Fibroblast of mammary gland (primary cell): ENCODE measurements around the gene PLA2G6.

Experiments used
- DNase-seq: peaks from one replicate; pipeline ENCODE4 v3.0.0-alpha.2; 2010; ENCODE audit warnings: low read depth
- H3K4me3 ChIP-seq: 2 replicates; pipeline ENCODE4 v1.5.1; 2011; ENCODE audit warnings: low read depth, mild to moderate bottlenecking, low read length, moderate library complexity; ENCODE audit not compliant: control insufficient read depth
- TF ChIP-seq, protein P1 (sequence below): conservative IDR thresholded peaks from 2 replicates; pipeline ENCODE4 v1.5.1; 2011; ENCODE audit warnings: low read depth, low read length, inconsistent platforms; ENCODE audit not compliant: control insufficient read depth, insufficient read depth

Gene PLA2G6

DNA sequence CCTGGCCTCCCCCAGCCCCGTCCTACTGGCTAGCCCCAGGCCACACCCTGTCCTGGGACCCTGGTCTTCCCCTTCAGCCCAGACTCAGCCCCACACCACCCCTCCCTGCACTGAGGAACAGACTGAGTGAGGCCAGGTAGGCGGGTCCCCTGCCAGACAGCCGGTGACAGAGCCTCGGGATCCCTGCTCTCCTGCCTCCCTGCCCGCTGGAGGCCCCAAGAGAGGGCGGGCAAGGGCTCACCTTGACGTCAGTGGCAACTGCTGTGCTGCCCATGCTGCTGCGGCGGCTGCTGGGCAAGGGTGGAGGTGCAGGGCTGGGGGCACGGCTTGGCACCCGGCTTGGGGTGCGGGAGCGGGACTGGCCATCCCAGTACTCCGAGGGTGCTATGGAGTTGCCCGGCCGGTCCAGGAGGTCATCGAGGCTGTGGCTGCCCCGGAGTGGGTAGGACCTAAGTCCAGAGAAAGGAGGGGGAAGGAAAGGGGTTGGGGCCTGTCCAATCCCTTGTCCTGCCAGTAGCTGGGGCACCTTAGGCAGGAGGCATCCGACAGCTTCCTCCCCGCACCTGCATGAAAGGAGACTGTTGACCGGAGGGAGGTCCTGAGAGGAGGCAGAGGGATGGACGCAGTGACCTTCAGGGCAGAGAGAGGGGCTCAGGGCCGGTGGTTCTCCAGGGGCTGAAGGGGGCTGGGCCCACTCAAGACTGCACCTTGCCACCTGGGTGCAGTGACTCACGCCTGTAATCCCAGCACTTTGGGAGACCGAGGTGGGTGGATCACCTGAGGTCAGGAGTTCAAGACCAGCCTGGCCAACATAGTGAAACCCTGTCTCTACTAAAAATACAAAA, 95.4 kb downstream of the PLA2G6 start:
- TF ChIP-seq, protein P1, sequence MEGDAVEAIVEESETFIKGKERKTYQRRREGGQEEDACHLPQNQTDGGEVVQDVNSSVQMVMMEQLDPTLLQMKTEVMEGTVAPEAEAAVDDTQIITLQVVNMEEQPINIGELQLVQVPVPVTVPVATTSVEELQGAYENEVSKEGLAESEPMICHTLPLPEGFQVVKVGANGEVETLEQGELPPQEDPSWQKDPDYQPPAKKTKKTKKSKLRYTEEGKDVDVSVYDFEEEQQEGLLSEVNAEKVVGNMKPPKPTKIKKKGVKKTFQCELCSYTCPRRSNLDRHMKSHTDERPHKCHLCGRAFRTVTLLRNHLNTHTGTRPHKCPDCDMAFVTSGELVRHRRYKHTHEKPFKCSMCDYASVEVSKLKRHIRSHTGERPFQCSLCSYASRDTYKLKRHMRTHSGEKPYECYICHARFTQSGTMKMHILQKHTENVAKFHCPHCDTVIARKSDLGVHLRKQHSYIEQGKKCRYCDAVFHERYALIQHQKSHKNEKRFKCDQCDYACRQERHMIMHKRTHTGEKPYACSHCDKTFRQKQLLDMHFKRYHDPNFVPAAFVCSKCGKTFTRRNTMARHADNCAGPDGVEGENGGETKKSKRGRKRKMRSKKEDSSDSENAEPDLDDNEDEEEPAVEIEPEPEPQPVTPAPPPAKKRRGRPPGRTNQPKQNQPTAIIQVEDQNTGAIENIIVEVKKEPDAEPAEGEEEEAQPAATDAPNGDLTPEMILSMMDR = no peak
- DNase-seq = no peak
- no peak overlapping the region for H3K4me3 ChIP-seq

DNA sequence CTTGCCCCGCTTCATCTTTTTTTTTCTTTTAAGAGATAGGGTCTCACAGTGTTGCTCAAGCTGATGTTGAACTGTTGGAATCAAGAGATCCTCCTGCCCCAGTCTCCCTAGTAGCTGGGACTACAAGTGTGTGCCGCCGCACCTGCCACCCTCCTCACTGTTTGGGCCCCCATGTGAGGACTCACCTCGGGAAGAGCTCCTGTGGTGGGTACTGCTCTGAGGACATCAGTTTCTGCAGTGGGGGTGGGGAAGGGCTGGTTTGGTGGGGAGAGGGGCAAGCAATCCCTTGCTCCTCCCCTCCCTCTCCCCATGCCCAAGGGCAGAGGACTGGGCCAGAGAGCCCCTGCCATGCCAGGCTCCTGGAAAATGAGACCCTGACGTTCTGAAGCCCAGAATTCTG, 96.1 kb downstream of the PLA2G6 start:
- no peak overlapping the region for H3K4me3 ChIP-seq
- DNase-seq = no peak
- TF ChIP-seq, protein P1 = no peak

DNA sequence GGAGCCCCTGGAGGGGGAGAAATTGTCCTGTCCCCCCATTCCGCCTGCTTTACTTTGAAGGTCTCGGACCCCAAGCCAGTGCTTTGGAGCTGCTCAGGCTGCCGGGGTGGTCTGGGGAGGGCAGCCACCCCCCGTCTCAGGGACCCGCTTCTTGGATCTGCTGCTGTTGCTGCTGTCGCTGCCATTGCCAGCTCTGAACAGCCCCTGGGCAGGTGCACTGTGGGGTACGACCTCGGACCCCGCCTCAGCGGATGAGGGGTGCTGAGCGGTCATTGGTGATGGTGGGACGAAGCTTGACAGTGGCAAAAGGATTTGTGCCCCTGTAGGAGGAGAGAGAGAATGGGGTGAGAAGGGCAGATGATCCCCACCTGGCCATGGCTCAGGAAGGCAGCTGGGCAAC, 96.6 kb downstream of the PLA2G6 start:
- no peak overlapping the region for H3K4me3 ChIP-seq
- TF ChIP-seq, protein P1 = no peak
- DNase-seq = no peak

DNA sequence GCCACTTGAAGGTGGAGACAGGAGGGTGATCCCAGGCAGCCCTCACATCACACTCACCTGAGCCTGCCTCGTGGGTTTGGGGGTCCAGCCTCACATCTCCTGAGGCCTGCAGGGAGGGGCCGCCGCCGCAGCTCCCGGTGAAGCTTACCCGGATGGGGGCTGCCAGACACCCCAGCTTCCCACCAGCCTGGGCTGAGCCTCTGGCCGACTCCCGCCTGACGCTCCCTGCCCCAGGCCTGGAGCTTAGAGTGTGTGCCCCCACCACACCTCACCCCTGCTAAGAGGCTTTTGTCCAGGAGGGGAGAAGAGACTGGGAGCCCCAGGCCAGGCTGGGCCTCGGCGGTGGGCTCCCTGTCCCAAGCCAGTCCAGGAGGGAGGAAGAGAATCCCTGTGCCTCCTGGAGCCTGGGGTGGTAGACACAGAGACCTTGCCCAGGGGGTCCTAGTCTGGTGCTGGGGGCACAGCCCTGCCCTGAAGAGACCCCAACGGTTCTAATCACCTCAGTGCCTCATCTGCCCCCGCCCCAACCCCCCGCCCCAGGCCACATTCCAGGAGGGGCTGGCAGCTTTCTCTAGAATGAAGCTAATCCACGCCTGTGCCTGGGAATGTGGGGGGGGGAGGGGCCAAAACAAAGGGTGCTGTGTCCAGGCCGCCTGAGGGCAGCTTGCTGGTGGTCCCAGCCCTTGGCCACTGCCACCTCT, 97.5 kb downstream of the PLA2G6 start, which contains the start of gene SLC16A8:
Gene SLC16A8, minus strand, starts transcription at position 254 of the 701 bp plus-strand sequence. CDS start 1,311 bp downstream, outside the sequence.
- TF ChIP-seq, protein P1 = no peak
- no peak for DNase-seq
- no peak within 1 kb of the TSS for H3K4me3 ChIP-seq

DNA sequence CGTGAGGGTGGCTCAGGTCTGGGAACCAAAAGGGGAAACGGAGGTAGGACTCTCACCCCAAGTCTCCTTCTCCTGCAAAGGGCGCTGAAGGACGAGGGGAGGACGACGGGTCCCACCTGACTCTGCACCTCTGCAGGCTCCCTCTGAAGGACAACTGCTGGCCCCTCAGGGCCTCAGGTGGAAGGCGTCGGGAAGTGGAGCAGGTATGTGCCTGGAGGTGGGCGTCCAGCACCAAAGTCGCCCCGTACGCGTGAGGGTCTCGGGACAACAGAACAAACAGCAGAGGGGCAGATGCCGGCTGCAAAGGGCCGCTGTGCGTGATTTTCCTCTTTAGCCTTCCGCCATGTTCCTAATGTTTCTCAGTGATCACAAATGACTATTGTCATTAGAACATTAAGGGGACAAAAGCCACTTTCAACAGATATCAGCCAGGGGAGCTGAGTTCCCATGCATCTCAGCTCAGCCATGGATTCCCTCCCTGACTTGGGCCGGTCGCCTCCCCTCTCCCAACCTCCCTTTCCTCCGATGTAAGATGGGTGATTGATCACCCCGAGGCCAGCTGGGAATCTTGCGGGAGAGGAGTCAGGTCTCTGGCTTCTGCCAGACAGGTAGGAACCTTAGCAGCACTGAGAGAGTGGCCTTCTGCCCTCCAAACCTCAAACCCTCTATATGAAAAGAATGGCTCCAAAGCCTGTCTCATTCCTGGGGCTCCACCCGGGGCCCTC, 98.5 kb downstream of the PLA2G6 start:
- H3K4me3 ChIP-seq = no peak overlapping the region
- no peak for DNase-seq
- TF ChIP-seq, protein P1 = no peak
